HG03280 (cell line): ENCODE results near the gene FER.
A peak's percentile ranks its signal among the peaks of the same experiment; 100 is the strongest.
"Not testable (repeated sequence)": the region's sequence is repeated elsewhere in the genome, so short reads cannot be mapped to it uniquely, and the experiment has no call there.

ENCODE experiments used
- ATAC-seq: cut with Tn5 transposase; IDR thresholded peaks from one replicate; pipeline ENCODE4 v1.9.1; 2021; ENCODE audit warnings: mild to moderate bottlenecking, moderate library complexity; ENCODE audit not compliant: unreplicated experiment

The FER gene

GRCh38 chr5:108797396-108797795 is 49.7 kb downstream of the FER start:
- ATAC-seq, result no peak

- no peak for ATAC-seq
These were observed 50.3 kb downstream of the FER start for GRCh38 chr5:108797986-108798385.

GRCh38 chr5:108798513-108799265 is 51.0 kb downstream of the FER start:
- no peak for ATAC-seq

- ATAC-seq, result no peak
These were observed 53.6 kb downstream of the FER start for GRCh38 chr5:108801301-108801700.

GRCh38 chr5:108801776-108802175 is 54.1 kb downstream of the FER start:
- ATAC-seq, result no peak

- no peak for ATAC-seq
These were observed 63.0 kb downstream of the FER start for GRCh38 chr5:108810717-108811116.

GRCh38 chr5:108813673-108814072 is 66.0 kb downstream of the FER start:
- no peak for ATAC-seq

GRCh38 chr5:108814551-108814950 is 66.9 kb downstream of the FER start:
- no peak for ATAC-seq

- peak; percentile 97 for ATAC-seq
These were observed 71.0 kb downstream of the FER start for GRCh38 chr5:108818613-108819272.

GRCh38 chr5:108820983-108821382 is 73.3 kb downstream of the FER start:
- ATAC-seq, result no peak

- no peak for ATAC-seq
These were observed 74.7 kb downstream of the FER start for GRCh38 chr5:108822211-108822947.

GRCh38 chr5:108827131-108827530 is 79.4 kb downstream of the FER start:
- ATAC-seq, result no peak

- no peak for ATAC-seq
These were observed 83.1 kb downstream of the FER start for GRCh38 chr5:108830705-108831276.

- ATAC-seq, result no peak
These were observed 88.8 kb downstream of the FER start for GRCh38 chr5:108836492-108836891.

GRCh38 chr5:108842260-108842941 is 94.7 kb downstream of the FER start:
- ATAC-seq, result not testable (repeated sequence)

- ATAC-seq, result not testable (repeated sequence)
These were observed 103.4 kb downstream of the FER start for GRCh38 chr5:108851129-108851528.

GRCh38 chr5:108857905-108858304 is 110.2 kb downstream of the FER start:
- peak; percentile 38 for ATAC-seq

GRCh38 chr5:108858959-108859358 is 111.3 kb downstream of the FER start:
- peak; percentile 98 for ATAC-seq

- no peak for ATAC-seq
These were observed 114.5 kb downstream of the FER start for GRCh38 chr5:108862211-108862610.

- ATAC-seq, result not testable (repeated sequence)
These were observed 118.4 kb downstream of the FER start for GRCh38 chr5:108866097-108866496.

GRCh38 chr5:108867656-108868055 is 120.0 kb downstream of the FER start:
- ATAC-seq, result no peak
